ENCODE data around the gene USP30.

DNA sequence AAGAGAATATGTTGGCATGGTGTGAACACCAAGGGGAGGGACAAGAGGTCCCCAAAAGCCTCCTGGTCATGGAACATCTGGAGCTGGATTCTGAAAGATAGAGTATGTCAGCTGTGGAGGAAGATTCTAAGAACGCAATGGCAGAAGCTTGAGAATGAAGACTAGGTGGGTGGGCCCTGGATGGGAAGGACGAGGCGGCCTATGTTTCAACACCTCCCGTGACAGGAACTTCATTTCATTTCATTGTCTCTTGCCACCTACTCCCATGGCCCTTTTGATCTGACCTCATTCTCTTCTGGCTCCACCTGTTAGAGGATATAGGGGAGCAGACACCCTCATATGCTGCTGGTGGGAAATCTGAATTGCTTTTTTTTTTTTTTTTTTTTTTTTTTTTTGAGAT, 48.4 kb downstream of the USP30 start:
- TF ChIP-seq, protein P1, sequence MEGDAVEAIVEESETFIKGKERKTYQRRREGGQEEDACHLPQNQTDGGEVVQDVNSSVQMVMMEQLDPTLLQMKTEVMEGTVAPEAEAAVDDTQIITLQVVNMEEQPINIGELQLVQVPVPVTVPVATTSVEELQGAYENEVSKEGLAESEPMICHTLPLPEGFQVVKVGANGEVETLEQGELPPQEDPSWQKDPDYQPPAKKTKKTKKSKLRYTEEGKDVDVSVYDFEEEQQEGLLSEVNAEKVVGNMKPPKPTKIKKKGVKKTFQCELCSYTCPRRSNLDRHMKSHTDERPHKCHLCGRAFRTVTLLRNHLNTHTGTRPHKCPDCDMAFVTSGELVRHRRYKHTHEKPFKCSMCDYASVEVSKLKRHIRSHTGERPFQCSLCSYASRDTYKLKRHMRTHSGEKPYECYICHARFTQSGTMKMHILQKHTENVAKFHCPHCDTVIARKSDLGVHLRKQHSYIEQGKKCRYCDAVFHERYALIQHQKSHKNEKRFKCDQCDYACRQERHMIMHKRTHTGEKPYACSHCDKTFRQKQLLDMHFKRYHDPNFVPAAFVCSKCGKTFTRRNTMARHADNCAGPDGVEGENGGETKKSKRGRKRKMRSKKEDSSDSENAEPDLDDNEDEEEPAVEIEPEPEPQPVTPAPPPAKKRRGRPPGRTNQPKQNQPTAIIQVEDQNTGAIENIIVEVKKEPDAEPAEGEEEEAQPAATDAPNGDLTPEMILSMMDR (IDR thresholded peaks at IDR 0.05), result no peak
- TF ChIP-seq POLR2AphosphoS5 (IDR thresholded peaks at IDR 0.05), result no peak
- TF ChIP-seq POLR2A (IDR thresholded peaks at IDR 0.05), result no peak

All from prostate gland (tissue), 2 donors.